ENCODE measurements around the gene DNAJB5. TPM values are rescaled to one million over a fixed set of nuclear protein-coding genes. Genes with fewer than 3 reads are reported as not detected.

The DNAJB5 gene
- total and polyA plus RNA-seq, 10 donors = 4.9 to 14.4 (median 9.7) TPM

GRCh38 chr9:34976992-34977391 is 12.6 kb upstream of the DNAJB5 start:
- Histone ChIP-seq H3K27me3 (replicated peaks in 1 of 7) (peaks cover 0 to 15% (median 0%) of the 10 kb centered on the region in 7 donors), H3K4me1 (peaks cover 0 to 19% (median under 1%) of the 10 kb centered on the region in 6 donors), H3K4me3 (no peak overlapping the region), H3K36me3 (no peaks in the 10 kb centered on the region), H3K9me3 (no peaks in the 10 kb centered on the region), H3K27ac (no peak overlapping the region)
- WGBS, 5 donors = 89 to 91% (median 89%) methylated on average over 11 of the region's 11 CpGs
- DNase-seq = no peak
- TF ChIP-seq POLR2A (IDR thresholded peaks at IDR 0.05) = no peak
- TF ChIP-seq, protein P1, sequence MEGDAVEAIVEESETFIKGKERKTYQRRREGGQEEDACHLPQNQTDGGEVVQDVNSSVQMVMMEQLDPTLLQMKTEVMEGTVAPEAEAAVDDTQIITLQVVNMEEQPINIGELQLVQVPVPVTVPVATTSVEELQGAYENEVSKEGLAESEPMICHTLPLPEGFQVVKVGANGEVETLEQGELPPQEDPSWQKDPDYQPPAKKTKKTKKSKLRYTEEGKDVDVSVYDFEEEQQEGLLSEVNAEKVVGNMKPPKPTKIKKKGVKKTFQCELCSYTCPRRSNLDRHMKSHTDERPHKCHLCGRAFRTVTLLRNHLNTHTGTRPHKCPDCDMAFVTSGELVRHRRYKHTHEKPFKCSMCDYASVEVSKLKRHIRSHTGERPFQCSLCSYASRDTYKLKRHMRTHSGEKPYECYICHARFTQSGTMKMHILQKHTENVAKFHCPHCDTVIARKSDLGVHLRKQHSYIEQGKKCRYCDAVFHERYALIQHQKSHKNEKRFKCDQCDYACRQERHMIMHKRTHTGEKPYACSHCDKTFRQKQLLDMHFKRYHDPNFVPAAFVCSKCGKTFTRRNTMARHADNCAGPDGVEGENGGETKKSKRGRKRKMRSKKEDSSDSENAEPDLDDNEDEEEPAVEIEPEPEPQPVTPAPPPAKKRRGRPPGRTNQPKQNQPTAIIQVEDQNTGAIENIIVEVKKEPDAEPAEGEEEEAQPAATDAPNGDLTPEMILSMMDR (IDR thresholded peaks at IDR 0.05 in 8 of 11, conservative IDR thresholded peaks at IDR 0.05 in 3 of 11) = no peak
- no peak for TF ChIP-seq POLR2AphosphoS5 (IDR thresholded peaks at IDR 0.05)
- intact Hi-C loops (cut with DNase I; ENCODE audit: low total_unique reads) = no loop called here

DNA sequence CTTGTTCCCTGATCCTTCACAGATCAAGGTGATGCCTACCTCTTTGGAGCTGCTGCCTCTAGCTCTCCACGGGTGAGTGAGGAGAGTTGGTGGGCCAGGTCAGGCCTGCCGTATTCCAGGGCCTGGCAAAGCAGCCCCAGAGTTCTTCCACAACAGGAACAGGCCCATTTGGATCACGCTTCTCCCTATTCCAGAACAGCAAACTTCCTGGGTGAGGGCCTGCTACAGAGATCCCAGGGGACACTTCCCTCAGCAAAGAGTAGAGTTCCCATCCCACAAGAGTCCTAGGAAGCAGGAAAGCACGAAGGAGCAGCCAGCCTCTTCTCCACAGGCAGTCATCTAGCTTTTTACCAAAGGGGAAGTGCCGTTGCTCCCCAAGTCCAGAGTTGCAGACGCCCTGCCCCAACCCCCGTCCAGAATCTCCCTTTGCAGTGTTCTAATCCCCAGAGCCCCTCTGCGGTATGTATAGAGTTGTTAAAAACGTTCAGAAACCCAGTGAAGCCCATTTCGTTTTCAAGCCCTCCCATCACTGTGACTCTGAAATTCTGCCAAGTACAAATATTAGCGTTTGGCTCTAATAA is 9.3 kb upstream of the DNAJB5 start:
- no peak for DNase-seq
- H3K27ac ChIP-seq = peak overlapping the region in 1 of 8 donors; percentile 92
- H3K4me3 ChIP-seq = no peak overlapping the region
- no peaks in the 10 kb centered on the region for H3K9me3 ChIP-seq
- TF ChIP-seq POLR2A (IDR thresholded peaks at IDR 0.05) (no peak), POLR2AphosphoS5 (IDR thresholded peaks at IDR 0.05) (no peak)
- TF ChIP-seq, protein P1 (IDR thresholded peaks at IDR 0.05 in 8 of 11, conservative IDR thresholded peaks at IDR 0.05 in 3 of 11) = no peak
- H3K27me3 ChIP-seq (replicated peaks in 1 of 7) = peaks cover 0 to 15% (median 0%) of the 10 kb centered on the region in 7 donors
- peaks cover 5 to 52% (median 28%) of the 10 kb centered on the region in 6 donors for H3K4me1 ChIP-seq
- 66 to 80% (median 70%) methylated on average over 11 of the region's 11 CpGs for WGBS, 5 donors
- intact Hi-C loops (cut with DNase I; ENCODE audit: low total_unique reads) = loop anchor here (10.0 kb wide), 2 partner anchors 75 to 115 kb away; partner anchors contain the start of gene PIGO
- no peaks in the 10 kb centered on the region for H3K36me3 ChIP-seq

DNA sequence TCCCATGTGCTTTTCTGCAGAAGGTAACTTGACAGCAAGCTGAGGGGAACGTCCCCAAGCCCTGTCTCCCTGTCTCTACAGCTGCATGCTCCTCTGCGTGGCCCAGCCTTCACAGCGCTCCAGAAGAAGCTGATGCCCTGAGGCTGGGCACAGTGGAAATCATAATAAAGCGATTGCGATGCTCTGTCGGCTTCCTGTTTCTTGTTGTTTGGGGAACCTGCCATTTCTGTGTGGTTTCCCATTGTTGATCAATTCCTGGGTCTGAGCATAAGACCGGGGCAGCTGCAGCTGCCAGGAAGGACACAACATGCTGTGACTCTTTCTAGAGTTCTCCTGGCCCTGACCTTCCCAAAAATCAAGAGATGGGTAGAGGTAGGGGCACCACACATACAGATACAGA is 7.2 kb upstream of the DNAJB5 start:
- intact Hi-C loops (cut with DNase I; ENCODE audit: low total_unique reads) = loop anchor here (10.0 kb wide), 2 partner anchors 78 to 112 kb away; partner anchors contain the start of gene PIGO
- peaks cover 0 to 1% (median 0%) of the 10 kb centered on the region in 7 donors for H3K27me3 ChIP-seq (replicated peaks in 1 of 7)
- peak overlapping the region in 7 of 8 donors; percentile 60 to 92 (median 75) for H3K27ac ChIP-seq
- no peaks in the 10 kb centered on the region for H3K9me3 ChIP-seq
- no peaks in the 10 kb centered on the region for H3K36me3 ChIP-seq
- H3K4me3 ChIP-seq = peak overlapping the region in 1 of 8 donors; percentile 30
- WGBS, 5 donors = 32 to 46% (median 44%) methylated on average over 5 to 7 of the region's 7 CpGs
- peak; percentile 79 for DNase-seq
- peaks cover 8 to 73% (median 43%) of the 10 kb centered on the region in 6 donors for H3K4me1 ChIP-seq
- TF ChIP-seq POLR2AphosphoS5 (IDR thresholded peaks at IDR 0.05) = peak in 1 of 3 donors; percentile 33
- TF ChIP-seq, protein P1 (IDR thresholded peaks at IDR 0.05 in 8 of 11, conservative IDR thresholded peaks at IDR 0.05 in 3 of 11) = no peak

DNA sequence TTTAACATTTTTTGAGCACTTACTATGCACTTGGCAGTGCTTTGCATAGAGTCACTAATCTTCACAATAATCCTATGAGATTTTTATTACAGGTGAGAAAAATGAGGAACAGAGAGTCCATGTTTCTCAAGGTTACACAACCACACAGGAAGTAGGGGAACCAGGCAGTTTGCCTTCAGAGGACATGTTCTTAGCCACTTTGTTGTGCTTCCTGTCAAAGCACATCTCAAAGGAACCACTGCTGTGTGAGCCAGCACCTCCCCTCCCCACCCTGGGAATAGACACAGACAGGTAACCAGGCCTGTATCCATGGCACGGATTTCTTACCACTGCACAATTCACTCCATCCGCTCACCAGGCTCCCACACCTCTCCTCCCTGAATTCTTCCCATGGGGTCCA is 6.3 kb upstream of the DNAJB5 start:
- WGBS, 5 donors = 61 to 73% (median 64%) methylated on average over 2 of the region's 2 CpGs
- Histone ChIP-seq H3K27me3 (replicated peaks in 1 of 7) (no peaks in the 10 kb centered on the region), H3K27ac (peak overlapping the region; percentile 42 to 92 (median 76)), H3K9me3 (no peaks in the 10 kb centered on the region), H3K4me3 (peak overlapping the region in 1 of 8 donors; percentile 30), H3K36me3 (no peaks in the 10 kb centered on the region), H3K4me1 (peaks cover 8 to 81% (median 46%) of the 10 kb centered on the region in 6 donors)
- intact Hi-C loops (cut with DNase I; ENCODE audit: low total_unique reads) = loop anchor here (10.0 kb wide), 2 partner anchors 78 to 112 kb away; partner anchors contain the start of gene PIGO
- peak; percentile 75 for DNase-seq
- TF ChIP-seq POLR2AphosphoS5 (IDR thresholded peaks at IDR 0.05) = peak in 1 of 3 donors; percentile 62
- TF ChIP-seq, protein P1 (IDR thresholded peaks at IDR 0.05 in 8 of 11, conservative IDR thresholded peaks at IDR 0.05 in 3 of 11) = no peak
- TF ChIP-seq POLR2A (IDR thresholded peaks at IDR 0.05) = no peak

Measured in spleen (tissue), 11 donors.